HG03025 (cell line): ENCODE results near the gene HRH3.

Source experiments
- ATAC-seq: cut with Tn5 transposase; IDR thresholded peaks from one replicate; pipeline ENCODE4 v1.9.1; 2021; ENCODE audit warnings: mild to moderate bottlenecking, moderate library complexity; ENCODE audit not compliant: unreplicated experiment, low FRiP score

Gene HRH3

DNA sequence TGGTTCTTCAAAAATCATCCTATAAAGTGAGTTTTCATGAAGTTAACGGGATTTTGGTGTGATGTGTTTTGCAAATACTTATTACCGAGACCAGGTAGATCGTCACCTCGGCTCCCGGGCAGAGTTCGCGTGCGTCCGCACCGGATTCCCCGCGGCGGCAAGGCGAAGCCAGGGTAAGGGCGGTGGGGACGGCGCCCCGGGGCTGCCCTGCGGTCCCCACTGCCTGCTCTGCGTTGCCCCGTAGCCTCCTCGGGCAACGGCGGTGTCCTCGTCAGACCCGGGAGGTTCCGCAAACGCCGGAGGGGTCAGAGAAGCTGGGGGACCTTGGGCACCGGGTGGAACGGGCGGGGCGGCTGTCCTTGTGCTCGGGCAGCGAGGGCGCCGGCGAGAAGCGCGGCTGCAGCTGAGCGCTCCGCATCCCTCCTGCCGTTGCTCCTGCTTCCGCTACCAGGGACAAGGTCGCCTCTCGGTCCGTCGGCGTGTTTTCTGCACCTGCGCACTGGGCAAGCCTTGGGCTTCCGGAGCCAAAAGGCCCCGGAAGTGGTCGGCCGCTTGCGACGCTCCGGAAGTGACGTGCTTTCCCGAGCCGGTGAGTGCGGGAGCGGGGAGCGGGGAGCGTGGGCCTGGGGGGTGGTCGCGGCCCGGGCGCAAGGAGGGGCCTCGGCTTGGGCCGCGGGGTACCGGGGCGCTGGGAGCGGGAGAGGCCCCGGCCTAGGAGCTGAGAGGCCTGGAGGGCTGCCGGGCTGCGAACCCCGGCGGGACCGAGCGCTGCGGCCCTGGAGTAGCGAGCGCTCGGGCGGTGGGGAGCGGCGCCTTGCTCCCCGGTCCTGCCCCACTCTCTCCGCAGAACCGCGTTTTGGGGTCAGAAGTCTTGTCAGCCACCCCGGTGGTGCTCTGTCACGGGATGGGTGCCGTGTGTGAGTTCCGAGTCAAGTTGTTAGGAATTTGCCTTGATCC, 37.3 kb downstream of the HRH3 start, which contains the start of gene MTG2:
Gene MTG2 (plus strand): TSS at position 560 of the 957 bp plus-strand sequence. CDS start 10,393 bp downstream, outside the sequence.
- peak; percentile 81 for ATAC-seq

DNA sequence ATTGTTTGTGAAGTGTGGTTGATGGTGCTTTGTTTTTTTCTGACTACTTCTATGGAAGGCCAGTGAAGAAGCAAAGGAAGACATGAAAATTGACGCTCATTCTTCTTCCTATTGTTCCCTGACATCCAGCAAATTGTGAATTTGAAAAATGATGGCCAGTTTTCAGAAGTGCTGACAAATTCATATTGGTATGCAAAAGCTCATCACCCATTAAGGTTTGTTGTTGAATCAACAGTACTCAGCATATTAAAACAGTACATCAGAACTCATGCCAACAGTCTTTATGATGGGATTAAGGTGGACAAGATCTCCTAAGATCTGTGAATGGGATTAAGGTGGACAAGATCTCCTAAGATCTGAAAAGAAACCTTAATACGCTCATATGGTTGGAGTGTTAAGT, 38.3 kb downstream of the HRH3 start:
- no peak for ATAC-seq

DNA sequence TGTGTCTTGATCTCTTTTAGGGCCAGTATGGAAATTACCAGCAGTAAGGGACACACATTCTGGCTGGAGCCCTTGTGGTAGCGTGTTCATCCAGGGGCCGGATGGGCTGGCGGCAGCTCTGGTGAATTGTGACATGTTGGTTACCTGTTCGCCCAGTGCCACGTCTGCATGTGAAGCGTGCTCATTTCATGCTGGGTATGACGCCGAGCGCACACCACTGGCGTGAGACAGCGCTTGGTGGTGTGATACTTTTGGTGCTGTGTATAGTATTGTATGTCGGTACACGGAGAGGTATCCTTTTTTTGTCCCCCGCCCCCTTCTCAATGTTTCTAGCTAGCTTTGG, 40.9 kb downstream of the HRH3 start:
- no peak for ATAC-seq

DNA sequence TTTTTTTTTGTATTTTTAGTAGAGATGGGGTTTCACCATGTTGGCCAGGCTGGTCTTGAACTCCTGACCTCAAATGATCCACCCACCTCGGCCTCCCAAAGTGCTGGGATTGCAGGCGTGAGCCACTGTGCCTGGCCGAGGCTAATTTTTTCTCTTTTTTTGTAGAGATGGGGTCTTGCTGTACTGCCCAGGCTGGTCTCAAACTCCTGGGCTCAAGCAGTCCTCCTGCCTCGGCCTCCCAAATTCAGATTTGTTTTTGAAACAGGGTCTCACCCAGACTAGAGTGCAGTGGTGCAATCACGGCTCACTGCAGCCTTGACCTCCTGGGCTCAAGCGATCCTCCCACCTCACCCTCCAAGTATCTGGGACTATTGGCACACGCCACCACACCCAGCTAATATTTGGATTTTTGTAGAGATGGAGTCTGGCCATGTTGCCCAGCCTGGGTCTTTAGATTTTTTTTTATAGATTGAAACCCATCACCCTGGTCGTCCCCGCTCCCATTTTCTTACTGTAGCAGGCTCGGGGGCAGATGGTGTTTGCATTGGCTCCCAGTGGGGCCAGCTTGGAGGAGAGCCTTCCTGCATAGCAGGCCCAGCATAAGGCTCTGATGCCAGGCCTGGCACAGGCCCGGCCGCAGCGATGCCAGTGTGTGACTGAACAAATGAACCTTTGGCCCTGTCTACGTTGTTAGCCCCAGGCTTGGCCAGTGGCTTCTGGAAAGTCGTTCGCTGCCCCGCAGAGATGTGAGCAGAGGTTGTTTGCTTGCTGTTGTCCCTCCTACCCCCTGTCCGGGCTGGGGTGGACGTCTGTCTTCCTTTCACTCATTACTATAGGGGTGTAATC, 41.5 kb downstream of the HRH3 start:
- no peak for ATAC-seq

DNA sequence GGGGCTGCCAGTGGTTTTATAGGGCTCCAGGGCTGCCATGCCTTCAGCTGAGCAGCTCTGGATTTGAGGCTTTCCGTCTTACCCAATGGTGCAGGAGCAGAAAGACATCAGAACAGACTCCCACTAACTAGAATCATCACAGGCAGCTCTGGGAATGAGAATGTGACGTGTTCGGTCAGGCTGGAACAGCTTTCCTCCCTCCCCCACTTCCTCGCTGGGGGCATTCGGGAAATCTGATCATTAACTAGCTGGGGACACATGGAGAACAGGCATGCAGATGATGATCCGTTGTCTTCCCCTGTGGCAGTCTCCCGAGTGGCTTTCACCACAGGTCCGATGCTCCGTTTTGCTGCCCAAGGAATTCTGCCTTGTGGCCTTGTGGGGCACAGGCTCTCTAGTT, 42.8 kb downstream of the HRH3 start:
- no peak for ATAC-seq

DNA sequence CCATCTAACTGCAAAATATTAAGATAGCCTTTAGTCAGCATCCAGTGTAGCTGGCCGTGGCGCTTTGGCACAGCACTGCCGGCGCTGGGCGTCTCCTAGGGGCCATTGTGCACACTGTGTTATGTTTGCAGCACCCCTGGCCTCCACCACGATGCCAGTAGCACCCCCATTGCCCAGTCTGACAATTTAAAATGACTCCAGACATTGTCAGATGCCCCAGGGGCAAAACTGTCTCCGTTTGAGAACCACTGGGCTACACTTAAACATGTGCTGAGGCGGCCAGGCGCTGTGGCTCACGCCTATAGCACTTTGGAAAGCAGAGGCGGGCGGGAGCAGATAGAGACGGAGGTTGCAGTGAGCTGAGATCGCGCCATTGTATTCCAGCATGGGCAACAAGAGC, 43.2 kb downstream of the HRH3 start:
- no peak for ATAC-seq

DNA sequence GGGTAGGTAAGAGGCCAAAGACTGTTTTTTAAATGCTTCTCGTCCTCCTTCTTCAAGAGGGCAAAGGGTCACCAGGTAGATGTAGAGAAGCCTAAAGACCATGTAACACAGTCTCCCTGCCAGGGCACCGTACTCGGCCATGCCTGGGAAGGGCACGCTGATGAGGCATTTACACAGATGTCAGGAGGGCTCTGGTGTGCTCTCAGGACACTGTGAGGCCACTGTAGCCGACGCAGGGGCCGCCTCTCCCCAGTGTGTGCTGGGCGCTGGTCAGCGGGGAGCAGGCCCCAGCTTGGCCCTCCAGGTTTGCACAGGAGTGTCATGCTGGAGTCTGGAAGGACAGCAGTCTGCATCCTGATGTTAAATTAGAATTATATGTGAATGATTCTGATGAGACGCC, 44.4 kb downstream of the HRH3 start:
- ATAC-seq, result no peak

DNA sequence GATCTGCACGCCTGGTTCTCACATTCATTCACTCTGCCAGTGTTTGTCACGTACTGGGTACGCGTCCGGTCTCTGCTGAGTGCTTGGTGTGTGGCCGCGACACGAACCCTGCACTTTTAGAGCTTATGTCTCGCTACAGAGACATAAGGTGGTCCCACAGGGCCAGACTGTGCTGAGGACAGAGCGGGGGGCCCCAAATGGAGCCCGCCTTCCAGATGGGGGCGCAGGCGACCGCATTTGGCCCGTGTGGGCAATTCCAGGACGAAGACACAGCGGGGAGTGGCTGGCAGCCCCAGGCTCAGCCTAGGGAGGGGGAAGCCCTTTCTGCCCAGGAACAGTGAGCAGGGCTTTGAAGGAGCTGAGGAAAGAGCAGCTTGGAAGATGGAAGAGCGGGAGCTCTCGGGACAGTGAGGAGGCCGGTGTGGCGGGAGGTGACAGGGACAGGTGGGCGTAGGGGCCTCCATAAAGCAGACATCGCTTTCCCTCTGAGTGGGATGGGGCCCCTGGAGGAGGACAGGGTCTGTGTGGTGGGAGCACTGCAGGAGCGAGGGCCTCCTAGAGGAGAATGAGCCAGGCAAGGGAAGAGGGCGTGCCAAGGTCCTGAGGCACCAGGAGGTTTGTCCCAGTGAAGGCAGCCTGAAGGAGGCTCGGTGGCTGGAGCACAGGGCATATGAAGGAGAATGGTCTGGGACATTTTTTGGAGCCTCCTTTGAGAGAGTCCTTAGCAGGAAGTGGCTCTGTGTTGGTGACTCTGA, 45.0 kb downstream of the HRH3 start:
- no peak for ATAC-seq

DNA sequence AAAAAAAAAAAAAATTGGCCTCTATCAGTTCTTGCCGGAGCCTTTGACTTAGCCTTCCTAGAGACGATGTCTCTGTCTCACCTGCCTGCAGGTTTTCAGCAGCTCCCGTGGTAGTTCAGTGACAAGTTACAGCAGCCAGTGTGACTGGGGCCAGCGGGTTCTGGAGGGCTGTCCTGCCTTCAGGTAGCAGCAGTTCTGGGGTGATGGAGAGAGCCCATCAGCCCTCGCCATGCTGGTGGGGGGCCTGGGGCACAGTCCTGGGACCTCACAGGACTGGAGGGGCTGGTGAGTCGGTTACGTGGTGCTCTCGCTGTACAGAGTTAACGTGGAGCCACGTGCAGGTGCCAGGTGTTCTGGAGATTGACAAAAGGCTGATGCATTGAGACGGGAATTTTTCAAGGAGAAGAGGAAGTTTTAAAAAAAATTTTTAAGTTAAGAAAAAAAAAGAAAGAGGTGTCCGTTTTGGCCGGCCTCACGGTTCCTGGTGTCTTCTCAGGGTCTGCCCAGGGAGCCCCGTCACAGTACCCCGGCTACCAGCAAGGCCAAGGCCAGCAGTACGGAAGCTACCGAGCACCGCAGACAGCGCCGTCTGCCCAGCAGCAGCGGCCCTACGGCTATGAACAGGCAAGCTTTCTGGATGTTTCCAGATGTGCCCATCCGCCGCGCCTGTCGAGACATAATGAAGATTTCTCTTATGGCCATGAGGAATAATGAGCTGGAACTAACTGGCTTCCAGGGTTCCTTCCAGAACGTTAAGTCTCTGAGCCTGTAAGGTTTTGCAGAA, 45.9 kb downstream of the HRH3 start:
- ATAC-seq, result no peak

DNA sequence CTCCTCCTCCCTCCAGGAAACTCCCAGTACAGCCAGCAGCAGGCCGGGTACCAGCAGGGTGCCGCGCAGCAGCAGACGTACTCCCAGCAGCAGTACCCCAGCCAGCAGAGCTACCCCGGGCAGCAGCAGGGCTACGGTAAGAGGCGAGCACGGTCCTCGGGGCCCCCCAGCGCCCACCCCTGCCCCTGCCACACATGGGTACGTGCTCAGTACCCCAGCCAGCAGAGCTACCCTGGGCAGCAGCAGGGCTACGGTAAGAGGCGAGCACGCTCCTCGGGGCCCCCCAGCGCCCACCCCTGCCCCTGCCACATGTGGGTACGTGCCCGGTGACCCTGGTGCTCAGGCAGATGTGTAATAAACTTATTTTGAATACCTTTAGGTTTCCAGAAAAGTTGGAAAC, 47.4 kb downstream of the HRH3 start:
- no peak for ATAC-seq

DNA sequence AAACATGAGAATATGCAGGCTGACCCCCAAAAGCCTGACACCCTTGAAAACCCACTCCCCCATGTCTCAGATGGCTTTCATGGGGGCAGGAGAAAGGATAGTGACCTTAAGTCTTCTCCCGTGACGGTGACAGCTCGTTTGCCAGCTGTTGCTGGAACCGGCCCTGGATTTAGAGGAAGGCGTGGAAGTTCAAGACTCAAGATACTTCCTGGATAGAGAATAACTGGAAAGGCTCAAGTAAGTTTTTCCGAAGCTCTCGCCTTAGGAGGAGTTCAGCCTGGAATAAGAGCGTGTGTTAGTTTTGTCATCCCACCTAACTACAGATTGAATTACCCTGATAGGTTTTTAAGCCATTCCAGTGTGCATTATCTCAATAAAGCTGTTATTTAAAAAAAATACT, 48.8 kb downstream of the HRH3 start:
- no peak for ATAC-seq

DNA sequence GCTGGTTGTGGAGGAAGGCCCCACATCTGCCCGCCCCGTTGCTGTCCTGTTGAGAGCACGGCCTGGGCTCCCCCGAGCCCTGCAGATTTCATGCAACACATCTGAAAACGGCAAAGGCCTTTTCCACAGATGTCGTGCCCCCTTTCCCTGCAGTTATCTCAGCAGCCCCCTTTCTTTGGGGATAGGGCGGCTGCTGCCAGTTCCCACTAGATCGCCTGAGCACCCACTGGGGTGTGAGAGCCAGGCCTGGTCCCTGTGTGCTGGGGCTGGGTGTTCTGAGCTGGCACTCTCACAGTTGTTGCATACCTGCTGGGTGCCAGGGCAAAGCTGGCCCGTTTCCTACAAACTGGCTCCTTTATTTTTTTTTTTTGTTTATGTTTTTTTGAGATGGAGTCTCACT, 49.5 kb downstream of the HRH3 start:
- ATAC-seq, result no peak

DNA sequence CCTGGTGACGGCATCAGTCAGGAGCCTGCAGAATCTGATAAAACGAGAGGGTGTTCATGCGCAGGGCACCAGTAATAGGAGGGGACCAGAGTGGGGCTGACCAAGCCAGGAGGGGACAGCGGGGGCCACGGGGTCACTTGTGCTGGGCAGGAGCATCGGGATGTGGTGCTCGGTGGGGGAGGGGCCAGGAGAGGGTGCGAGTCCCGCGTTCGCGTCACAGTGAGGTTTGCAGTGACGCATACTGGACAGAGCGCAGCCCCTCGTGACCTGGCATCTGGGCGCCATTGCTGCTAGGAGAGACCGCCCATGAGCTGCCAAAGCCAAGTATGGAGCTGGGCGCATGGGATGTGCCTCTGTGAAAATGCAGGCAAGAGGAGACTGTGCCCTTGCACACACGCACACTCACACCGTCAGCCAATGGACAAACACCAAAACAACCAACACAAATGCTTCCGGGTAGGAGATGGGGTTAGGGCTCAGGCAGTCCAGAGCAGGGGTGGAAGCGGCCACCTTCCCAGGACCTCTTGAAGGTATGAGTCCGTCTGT, 51.1 kb downstream of the HRH3 start:
- ATAC-seq, result no peak

DNA sequence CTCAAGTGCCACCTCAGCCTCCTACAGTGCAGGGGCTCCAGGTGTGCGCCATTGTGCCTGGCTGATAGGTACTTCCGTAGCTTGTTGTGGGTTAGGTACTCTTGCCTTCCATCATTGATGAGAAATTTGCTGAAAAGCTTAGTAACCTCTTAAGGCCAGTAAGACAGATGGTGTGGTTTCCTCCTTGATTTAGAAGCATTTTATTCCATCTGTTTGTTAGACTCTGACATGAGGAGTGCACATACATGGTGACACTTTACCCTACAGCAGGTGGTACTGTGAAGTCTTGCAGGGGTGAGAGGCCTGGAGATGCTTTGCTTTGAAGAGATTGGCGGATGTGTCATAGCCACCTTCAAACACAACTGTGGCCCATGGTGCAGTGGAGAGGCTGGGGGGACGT, 52.0 kb downstream of the HRH3 start:
- ATAC-seq, result no peak

DNA sequence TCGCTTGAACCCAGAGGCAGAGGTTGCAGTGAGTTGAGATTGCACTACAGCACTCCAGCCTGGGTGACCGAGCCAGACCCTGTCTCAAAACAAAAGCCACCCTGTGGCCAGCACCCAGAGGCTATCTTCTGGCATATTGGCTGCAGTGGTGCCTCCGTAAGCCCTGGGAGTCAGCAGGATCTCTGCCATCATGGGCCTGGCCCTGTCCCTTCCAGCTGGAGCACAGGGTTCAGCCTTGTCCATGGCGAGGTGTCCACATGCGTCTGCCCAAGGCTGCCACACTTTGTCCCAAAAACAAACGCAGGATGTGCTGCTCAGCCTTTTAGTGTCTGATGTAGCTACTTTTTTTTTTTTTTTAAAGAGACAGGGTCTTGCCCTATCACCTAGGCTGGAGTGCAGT, 52.6 kb downstream of the HRH3 start:
- ATAC-seq, result no peak

DNA sequence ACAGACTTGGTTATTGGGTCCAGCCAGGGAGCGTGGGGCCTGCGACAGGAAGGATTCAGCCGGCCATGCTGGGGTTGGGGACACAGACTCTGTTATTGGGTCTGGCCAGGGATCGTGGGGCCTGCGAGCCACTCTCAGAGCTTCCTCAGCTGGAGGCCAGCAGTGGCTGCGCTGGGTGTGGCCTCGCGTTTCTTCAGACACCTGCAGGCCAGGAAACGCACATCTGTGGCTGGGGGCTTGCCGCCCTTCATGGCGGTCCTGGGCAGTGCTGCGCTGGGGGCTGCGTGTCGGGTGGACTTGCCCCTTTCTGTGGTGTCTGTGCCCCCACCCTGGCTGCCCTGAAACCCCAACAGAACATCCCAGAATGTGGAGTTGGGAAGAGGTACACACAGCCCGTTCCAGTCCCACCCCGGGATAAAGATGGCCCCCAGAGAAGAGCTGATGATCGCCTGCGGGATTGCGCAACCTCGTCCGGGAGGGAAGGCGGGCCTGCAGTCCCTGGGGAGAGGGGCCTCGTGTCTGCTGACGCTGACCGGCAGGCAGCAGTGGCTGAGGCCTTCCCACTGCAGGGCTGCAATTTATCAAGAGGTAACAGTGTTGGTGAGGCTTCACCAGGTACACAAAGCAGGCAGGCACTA, 54.2 kb downstream of the HRH3 start:
- no peak for ATAC-seq
